HFFc6 (cell line): ENCODE measurements around the gene DNER. TPM values are rescaled to one million over a fixed set of nuclear protein-coding genes. Genes with fewer than 3 reads are reported as not detected.
"Not testable (repeated sequence)": the region's sequence is repeated elsewhere in the genome, so short reads cannot be mapped to it uniquely, and the experiment has no call there.

ENCODE experiments used
- DNase-seq: peaks from one replicate; pipeline ENCODE4 v3.0.0-alpha.2; 2018
- H3K27ac Mint-ChIP-seq: 2 replicates; pipeline ENCODE4 v1.8.0; 2020; ENCODE audit warnings: mild to moderate bottlenecking, mixed read lengths
- H3K27me3 Mint-ChIP-seq: 2 replicates; pipeline ENCODE4 v1.8.0; 2021; ENCODE audit warnings: mild to moderate bottlenecking, moderate library complexity, mixed read lengths; ENCODE audit not compliant: insufficient read depth
- H3K36me3 Mint-ChIP-seq: 2 replicates; pipeline ENCODE4 v1.8.0; 2021; ENCODE audit warnings: low read depth, mixed read lengths
- H3K4me1 Mint-ChIP-seq: 2 replicates; pipeline ENCODE4 v1.8.0; 2020; ENCODE audit warnings: low read depth, mixed read lengths
- H3K4me3 Mint-ChIP-seq: 2 replicates; pipeline ENCODE4 v1.8.0; 2020; ENCODE audit warnings: mild to moderate bottlenecking, moderate library complexity, mixed read lengths
- H3K9me3 Mint-ChIP-seq: 2 replicates; pipeline ENCODE4 v1.8.0; 2020; ENCODE audit warnings: mild to moderate bottlenecking, mixed read lengths
- total RNA-seq, 6 experiments: library from RNA; stranded (reverse); fragmentation: NEBNext Ultra II Directional; extraction: Animal tissue kit (Norgen Biotek cat#: 25700); gene quantifications; 2 replicates in 1 of 6; 3 replicates in 5 of 6; pipeline ENCODE4 v1.2.3, GENCODE V29; 2021
- TF ChIP-seq, protein P1 (sequence below): fragments of 200-600 bp; sonication (generic); IDR thresholded peaks from 2 replicates; pipeline ENCODE4 v1.5.0; 2021; ENCODE audit warnings: antibody characterized with exemption, mild to moderate bottlenecking

Gene DNER
- total RNA-seq, 6 experiments from 2014 or later = 0.07 to 3.8 (median 2.7) TPM

DNA sequence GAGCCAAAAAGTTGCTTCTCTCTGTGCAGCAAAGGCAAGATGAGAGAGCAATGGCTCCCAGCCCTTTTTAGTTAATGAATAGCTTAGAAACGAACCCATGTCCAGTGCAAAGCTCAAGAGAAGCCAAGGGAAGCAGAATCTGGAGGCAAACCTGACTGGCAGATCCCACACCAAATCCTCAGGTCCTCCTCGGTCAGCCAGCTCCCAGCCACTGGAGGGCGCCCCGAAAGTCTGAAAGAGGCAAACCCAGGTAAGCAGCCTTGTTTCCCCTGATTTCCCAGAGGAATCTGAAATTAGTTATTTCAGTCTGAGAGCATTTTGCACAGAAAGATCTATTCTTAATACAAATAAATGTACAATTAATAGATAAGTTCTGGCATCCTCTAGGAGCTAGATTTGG lies 372.0 kb downstream of the DNER start:
- TF ChIP-seq, protein P1, sequence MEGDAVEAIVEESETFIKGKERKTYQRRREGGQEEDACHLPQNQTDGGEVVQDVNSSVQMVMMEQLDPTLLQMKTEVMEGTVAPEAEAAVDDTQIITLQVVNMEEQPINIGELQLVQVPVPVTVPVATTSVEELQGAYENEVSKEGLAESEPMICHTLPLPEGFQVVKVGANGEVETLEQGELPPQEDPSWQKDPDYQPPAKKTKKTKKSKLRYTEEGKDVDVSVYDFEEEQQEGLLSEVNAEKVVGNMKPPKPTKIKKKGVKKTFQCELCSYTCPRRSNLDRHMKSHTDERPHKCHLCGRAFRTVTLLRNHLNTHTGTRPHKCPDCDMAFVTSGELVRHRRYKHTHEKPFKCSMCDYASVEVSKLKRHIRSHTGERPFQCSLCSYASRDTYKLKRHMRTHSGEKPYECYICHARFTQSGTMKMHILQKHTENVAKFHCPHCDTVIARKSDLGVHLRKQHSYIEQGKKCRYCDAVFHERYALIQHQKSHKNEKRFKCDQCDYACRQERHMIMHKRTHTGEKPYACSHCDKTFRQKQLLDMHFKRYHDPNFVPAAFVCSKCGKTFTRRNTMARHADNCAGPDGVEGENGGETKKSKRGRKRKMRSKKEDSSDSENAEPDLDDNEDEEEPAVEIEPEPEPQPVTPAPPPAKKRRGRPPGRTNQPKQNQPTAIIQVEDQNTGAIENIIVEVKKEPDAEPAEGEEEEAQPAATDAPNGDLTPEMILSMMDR = peak; percentile 74
- Mint-ChIP-seq H3K27ac (no peak overlapping the region), H3K9me3 (no peaks in the 10 kb centered on the region), H3K27me3 (peaks cover under 1% of the 10 kb centered on the region; the same call in 1 of the 2 replicates), H3K36me3 (no peaks in the 10 kb centered on the region), H3K4me3 (no peak overlapping the region), H3K4me1 (peaks cover 49% of the 10 kb centered on the region)
- DNase-seq = no peak

DNA sequence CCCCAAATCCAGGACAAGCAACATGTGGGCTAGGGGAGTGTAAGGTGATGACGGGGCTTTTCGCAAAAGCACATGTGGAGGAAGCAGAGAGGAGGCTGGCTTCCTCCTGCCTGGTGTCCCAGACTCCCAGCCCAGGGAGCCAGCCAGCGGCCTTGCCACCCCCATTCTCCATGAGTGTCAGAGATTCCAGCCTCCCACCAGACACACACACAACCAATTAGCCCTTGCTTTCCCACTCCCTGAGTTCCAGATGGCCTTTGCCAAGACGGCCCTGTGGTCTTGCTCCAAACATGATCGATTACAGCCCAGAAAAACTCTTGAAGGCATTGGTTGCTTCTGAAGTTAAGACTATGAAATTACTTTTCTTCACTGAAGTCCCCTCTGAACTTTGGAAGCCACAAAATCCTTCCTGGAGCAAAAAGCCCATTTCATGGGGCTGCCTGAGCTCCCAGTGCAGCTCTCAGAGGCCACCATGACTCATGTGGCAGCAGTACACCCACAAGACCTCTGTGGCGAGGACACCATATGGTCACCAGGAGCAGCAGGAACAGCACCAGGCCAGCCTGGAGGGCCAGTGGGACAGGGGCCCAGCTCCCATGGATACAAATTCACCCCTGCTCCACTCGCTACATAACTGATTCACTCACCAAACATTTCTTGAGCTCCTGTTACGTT lies 374.1 kb downstream of the DNER start:
- DNase-seq = peak; percentile 78
- H3K9me3 Mint-ChIP-seq = no peaks in the 10 kb centered on the region

DNA sequence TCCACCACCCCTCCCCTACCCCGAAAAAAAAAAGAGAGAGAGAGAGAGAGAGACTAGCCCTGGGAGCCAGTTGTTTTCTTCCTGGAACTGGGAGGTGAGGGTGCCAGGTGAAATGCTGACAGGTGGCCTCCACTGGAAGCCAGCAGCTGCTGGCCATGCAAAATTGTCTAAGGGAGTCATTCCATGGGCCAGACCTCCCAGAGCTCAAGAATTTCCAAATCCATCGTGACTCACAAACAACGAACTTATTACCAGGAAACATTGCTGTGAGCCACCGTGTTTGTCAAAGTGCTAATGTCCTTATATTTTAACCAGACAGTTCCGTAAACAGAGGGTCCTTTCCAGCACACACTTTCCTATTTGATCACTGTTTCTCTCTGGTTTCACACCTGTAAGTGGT lies 374.7 kb downstream of the DNER start:
- TF ChIP-seq, protein P1 = no peak
- peak; percentile 57 for DNase-seq
- Mint-ChIP-seq H3K9me3 (no peaks in the 10 kb centered on the region), H3K27me3 (no peaks in the 10 kb centered on the region), H3K4me3 (0 out of 2 replicates have a peak overlapping the region, but pooled peaks have one; percentile 53), H3K4me1 (peaks cover 40% of the 10 kb centered on the region), H3K27ac (peak overlapping the region; percentile 85), H3K36me3 (no peaks in the 10 kb centered on the region)

More for the DNA sequence above, 374.1 kb downstream of the DNER start:
- Mint-ChIP-seq H3K4me1 (peaks cover 46% of the 10 kb centered on the region), H3K4me3 (peak overlapping the region; percentile 53; the same call in 1 of the 2 replicates), H3K27ac (peak overlapping the region; percentile 85), H3K36me3 (no peaks in the 10 kb centered on the region), H3K27me3 (no peaks in the 10 kb centered on the region)
- TF ChIP-seq, protein P1 = no peak

DNA sequence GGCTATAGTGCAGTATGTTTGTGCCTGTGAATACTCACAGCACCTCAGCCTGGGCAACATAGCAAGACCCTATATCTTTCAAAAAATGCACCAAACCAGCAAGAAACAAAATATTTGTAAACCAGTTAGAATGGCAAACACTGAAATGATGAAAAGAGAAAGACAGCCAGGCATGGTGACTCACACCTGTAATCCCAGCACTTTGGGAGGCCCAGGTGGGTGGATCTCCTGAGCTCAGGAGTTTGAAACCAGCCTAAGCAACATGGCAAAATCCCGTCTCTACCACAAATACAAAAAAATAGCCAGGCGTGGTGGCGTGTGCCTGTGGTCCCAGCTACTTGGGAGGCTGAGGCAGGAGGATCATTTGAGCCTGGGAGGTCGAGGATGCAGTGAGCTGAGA lies 375.2 kb downstream of the DNER start:
- not testable (repeated sequence) for H3K9me3 Mint-ChIP-seq, H3K36me3 Mint-ChIP-seq, DNase-seq, H3K27me3 Mint-ChIP-seq, H3K4me3 Mint-ChIP-seq
- H3K27ac Mint-ChIP-seq = peak overlapping the region; percentile 85; the same call in 1 of the 2 replicates
- H3K4me1 Mint-ChIP-seq = peaks cover 35% of the 10 kb centered on the region

DNA sequence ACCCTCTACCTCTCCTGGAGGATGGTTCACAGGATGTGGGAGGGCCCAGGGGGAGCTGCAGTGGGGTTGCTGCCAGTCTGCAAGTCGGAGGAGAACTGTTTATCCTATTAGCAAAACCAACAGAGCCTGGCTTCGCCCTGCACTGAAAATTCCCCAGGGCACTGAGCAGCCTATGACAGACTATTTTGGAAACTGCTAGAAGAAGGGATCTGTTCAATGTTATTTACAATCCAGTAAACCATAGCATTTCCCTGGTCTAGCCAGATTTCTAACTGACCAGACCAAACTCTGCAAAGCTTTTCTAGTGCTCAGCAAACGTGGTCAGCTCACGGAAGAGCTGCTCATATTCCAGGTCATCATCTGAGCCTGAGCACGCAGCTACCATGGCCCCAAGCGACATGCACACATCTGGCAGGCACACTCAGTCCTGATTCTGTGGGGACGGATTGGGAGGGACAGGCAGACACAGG lies 378.4 kb downstream of the DNER start:
- H3K9me3 Mint-ChIP-seq = no peaks in the 10 kb centered on the region
- H3K36me3 Mint-ChIP-seq = no peaks in the 10 kb centered on the region
- DNase-seq = no peak
- peaks cover 21% of the 10 kb centered on the region for H3K4me1 Mint-ChIP-seq
- H3K27ac Mint-ChIP-seq = no peak overlapping the region
- TF ChIP-seq, protein P1 = no peak
- no peaks in the 10 kb centered on the region for H3K27me3 Mint-ChIP-seq
- no peak overlapping the region for H3K4me3 Mint-ChIP-seq

DNA sequence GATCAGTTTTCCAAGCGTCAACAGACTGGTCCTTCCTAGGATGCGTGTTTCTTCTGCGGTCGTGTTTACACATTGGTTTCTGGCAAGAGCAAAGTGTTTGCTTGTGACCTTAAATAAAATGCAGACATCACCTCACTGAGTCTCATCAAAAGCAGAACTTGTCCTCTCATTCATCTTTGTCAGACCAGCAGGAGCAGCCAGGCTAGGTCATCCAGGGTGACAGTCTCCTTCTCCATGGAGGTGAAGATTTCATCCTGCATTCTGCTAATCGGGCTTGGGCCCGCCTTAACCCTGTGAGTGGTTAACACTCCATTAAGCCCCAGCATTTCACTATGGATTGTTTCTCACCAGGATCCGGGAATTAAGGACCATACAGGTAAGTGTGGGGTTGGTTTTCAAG lies 379.0 kb downstream of the DNER start:
- TF ChIP-seq, protein P1 = no peak
- no peak overlapping the region for H3K27ac Mint-ChIP-seq

More for the DNA sequence above, 379.0 kb downstream of the DNER start:
- H3K27me3 Mint-ChIP-seq = no peaks in the 10 kb centered on the region
- no peak overlapping the region for H3K4me3 Mint-ChIP-seq
- H3K36me3 Mint-ChIP-seq = no peaks in the 10 kb centered on the region
- H3K9me3 Mint-ChIP-seq = no peaks in the 10 kb centered on the region
- peaks cover 15% of the 10 kb centered on the region for H3K4me1 Mint-ChIP-seq
- no peak for DNase-seq
